ENCODE results near the gene CAMTA1. TPM values are rescaled to one million over a fixed set of nuclear protein-coding genes. Genes with fewer than 3 reads are reported as not detected.

The CAMTA1 gene
- total RNA-seq, 1 experiment from 2014 or later = 82.2 TPM

GRCh38 chr1:7749126-7749525 lies 963.9 kb downstream of the CAMTA1 start:
- no peaks in the 10 kb centered on the region for H3K9me3 ChIP-seq (ENCODE audit: control insufficient read depth, insufficient read depth, low read depth, low read length)
- H3K27ac ChIP-seq (ENCODE audit: low read length) = no peak overlapping the region
- H3K27me3 ChIP-seq (ENCODE audit: control insufficient read depth, insufficient read depth, low read length) = no peaks in the 10 kb centered on the region
- no TSS peak for BruUV-seq (replicated peaks)
- DNase-seq (ENCODE audit: low read depth, low spot score) (no peak), ATAC-seq (no peak)
- no peak overlapping the region for H3K4me3 ChIP-seq (ENCODE audit: low read depth in 2 of 2, low read length in 2 of 2)
- ChIA-PET POLR2A (interaction anchor here (0.6 kb wide), 1 partner anchor 70 kb away, joined by 3 read pairs; no protein-coding TSS in a partner anchor), CTCF (interaction anchor here (0.6 to 1.8 kb wide), 3 partner anchors 52 to 82 kb away, joined by 3 to 7 read pairs (median 4); no protein-coding TSS in a partner anchor)
- intact Hi-C loops (cut with micrococcal nuclease; ENCODE audit: unreplicated experiment) (no loop called here), in situ Hi-C loops (cut with HindIII; ENCODE audit: low pct_unique_long_range_greater_than_20kb, low sequenced_read_pairs) (no loop called here)
- TF ChIP-seq SIN3A (IDR thresholded peaks at IDR 0.05; ENCODE audit: borderline replicate concordance, insufficient read depth, low read depth, low read length) (no peak), CTCF (IDR thresholded peaks at IDR 0.05) (no peak), POLR2AphosphoS5 (IDR thresholded peaks at IDR 0.05; ENCODE audit: low read depth, low read length) (no peak), TCF7L2 (IDR thresholded peaks at IDR 0.05; ENCODE audit: low read depth, low read length) (no peak), REST (IDR thresholded peaks at IDR 0.05; ENCODE audit: insufficient read depth in 1 of 2, low read depth in 2 of 2, low read length in 1 of 2) (no peak)
- peaks cover 3% of the 10 kb centered on the region; the same call in 1 of the 2 replicates for H3K4me1 ChIP-seq (ENCODE audit: control insufficient read depth, insufficient read depth, low read length)
- H3K36me3 ChIP-seq (ENCODE audit: control insufficient read depth, insufficient read depth, low read length) = no peaks in the 10 kb centered on the region

GRCh38 chr1:7751174-7751573 lies 965.9 kb downstream of the CAMTA1 start:
- Histone ChIP-seq H3K9me3 (ENCODE audit: control insufficient read depth, insufficient read depth, low read depth, low read length) (no peaks in the 10 kb centered on the region), H3K27ac (ENCODE audit: low read length) (no peak overlapping the region), H3K4me3 (ENCODE audit: low read depth in 2 of 2, low read length in 2 of 2) (no peak overlapping the region), H3K27me3 (ENCODE audit: control insufficient read depth, insufficient read depth, low read length) (no peaks in the 10 kb centered on the region), H3K4me1 (ENCODE audit: control insufficient read depth, insufficient read depth, low read length) (peaks cover 3% of the 10 kb centered on the region; the same call in 1 of the 2 replicates), H3K36me3 (ENCODE audit: control insufficient read depth, insufficient read depth, low read length) (no peaks in the 10 kb centered on the region)
- ChIA-PET POLR2A (no interaction called here), CTCF (interaction anchor here (5.3 kb wide), 1 partner anchor 84 kb away, joined by 135 read pairs; no protein-coding TSS in a partner anchor)
- TF ChIP-seq SIN3A (IDR thresholded peaks at IDR 0.05; ENCODE audit: borderline replicate concordance, insufficient read depth, low read depth, low read length) = no peak
- no peak for TF ChIP-seq POLR2AphosphoS5 (IDR thresholded peaks at IDR 0.05; ENCODE audit: low read depth, low read length)
- no peak for TF ChIP-seq TCF7L2 (IDR thresholded peaks at IDR 0.05; ENCODE audit: low read depth, low read length)
- TF ChIP-seq REST (IDR thresholded peaks at IDR 0.05; ENCODE audit: insufficient read depth in 1 of 2, low read depth in 2 of 2, low read length in 1 of 2) = no peak
- TF ChIP-seq CTCF (IDR thresholded peaks at IDR 0.05) = no peak
- intact Hi-C loops (cut with micrococcal nuclease; ENCODE audit: unreplicated experiment) = no loop called here
- ATAC-seq (no peak), DNase-seq (ENCODE audit: low read depth, low spot score) (no peak)
- in situ Hi-C loops (cut with HindIII; ENCODE audit: low pct_unique_long_range_greater_than_20kb, low sequenced_read_pairs) = no loop called here
- BruUV-seq (replicated peaks) = no TSS peak
